Activated CD4-positive, alpha-beta T cell treated with anti-CD3 and anti-CD28 coated beads, Interleukin-2, amount 50 U/mL, for 48 hours (primary cell): ENCODE measurements around the gene LDLRAD2.

Source experiments
- DNase-seq, 2 experiments: peaks; one replicate each; pipeline ENCODE4 v3.0.0-alpha.2; 2020

Gene LDLRAD2

DNA sequence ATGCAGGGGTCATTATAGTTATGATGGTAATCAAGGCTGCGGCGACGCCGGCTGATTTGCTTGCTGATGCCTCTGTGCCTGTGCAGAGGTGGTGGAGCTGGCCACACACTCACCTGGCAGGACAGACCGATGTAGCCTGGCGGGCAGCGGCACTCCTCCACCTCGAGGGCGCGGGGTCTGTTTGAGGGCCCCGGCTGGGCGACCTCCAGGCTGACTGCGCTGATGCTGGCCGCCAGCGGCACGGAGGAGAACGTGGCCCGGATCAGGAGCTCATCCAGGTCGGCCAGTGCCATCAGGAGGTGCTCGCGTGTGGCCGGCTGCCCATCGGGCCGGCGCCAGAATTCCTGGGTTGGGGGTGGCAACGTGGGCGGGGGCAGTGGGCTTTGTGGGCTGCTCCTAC lies 52.7 kb downstream of the LDLRAD2 start:
- DNase-seq = no peak

DNA sequence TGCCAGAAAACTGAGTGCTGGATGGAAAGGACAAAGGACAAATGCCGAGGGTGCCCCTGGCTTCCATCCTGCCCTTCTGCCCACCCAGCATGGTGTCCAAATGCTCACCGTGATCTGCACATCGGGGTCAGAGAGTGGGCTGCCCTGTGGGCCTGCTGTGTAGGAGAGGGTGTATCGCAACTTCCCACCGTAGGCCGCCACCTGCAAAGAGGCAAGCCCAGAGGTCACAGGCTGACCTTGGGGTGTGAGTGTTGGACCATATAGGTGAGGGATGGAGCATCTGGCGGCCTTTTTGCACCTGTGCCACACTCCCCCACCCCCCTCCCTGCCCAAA lies 53.5 kb downstream of the LDLRAD2 start:
- DNase-seq = no peak

DNA sequence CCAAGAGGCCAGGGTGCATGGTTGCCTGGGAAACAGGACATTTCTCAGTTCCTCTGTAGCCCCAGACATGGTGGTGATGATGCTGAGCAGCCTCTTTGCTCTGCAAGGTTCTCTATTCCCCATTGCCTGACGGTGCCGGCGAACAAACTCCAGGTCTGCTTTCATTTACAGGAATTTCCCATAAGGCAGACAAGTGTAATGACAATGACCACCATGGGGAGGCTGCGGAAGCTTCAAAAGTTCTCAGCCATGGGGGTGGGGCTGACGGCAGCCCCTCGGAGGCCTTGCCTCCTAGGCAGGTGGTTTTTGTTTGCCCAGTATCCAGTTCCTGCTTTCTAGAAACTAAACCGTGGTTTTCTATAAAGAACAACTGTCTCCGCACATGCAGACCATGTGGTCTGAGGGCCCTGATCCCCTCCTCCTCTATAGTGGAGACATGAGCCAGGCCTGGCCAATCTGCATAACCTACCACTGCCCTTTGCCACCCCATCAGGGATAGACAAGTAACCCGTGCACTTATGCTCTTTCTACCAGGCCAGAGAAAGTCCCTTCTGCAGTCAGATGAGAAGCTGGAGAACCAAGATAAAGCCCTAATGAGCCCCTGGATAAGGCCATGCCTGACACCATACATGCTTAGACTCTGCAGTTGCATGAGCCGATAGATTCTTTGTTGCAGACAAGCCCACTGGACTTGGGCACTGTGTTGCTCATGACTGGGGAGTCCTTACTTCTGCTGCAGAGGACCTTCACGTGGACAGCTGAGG lies 54.1 kb downstream of the LDLRAD2 start:
- DNase-seq = no peak

DNA sequence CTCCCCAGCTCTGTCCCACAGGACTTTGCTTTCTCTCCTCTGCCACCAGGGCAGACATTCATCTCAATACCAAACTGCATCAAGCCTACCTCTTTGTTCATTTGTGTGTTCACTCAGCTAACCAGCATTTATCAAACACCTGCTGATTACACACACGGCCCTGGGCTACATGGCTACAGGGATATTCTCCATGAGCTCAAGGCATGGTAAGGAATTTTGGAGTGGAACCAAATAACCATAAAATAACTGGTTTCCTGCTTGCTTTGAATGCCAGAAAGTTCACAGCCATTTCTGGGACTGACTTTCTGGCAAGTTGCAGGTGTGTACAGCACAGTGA lies 54.6 kb downstream of the LDLRAD2 start:
- no peak for DNase-seq

DNA sequence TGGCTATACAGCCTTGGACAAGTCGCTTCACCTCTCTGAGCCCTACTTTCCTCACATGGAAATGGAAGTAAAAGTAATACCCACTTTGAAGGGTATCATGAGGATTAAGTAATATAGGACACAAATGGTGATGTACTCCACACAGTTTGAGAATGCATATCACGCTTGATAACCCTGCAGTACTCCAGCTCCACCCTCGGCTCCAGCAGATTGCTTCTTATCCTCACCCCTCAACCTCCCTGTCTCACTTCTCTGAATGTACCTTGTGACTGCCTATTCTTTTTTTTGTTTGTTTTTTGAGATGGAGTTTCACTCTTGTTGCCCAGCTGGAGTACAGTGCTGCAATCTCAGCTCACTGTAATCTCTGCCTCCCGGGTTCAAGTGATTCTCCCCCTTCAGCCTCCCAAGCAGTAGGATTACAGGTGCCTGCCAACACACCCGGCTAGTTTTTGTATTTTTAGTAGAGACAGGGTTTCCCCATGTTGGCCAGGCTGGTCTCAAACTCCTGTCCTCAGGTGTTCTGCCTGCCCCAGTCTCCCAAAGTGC lies 55.5 kb downstream of the LDLRAD2 start:
- no peak for DNase-seq

DNA sequence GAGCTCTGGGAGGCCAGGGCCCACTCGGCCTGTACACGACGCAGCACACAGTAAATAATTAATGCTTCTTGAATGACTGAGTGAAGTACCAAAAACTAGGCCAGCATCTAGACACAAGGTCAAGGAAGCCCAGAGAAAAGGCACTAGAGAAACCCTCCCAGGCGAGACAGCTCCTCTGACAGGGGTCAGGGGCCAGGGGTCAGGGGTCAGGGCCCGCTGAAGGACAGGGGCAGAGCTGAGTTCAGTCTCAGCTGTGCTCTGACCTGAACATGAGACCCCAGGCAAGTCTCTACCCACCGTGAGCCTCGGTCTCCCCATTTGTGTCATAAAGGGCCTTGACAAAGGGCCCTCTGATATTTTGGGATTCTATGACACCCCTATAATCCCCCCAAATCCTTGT lies 56.4 kb downstream of the LDLRAD2 start:
- no peak for DNase-seq

DNA sequence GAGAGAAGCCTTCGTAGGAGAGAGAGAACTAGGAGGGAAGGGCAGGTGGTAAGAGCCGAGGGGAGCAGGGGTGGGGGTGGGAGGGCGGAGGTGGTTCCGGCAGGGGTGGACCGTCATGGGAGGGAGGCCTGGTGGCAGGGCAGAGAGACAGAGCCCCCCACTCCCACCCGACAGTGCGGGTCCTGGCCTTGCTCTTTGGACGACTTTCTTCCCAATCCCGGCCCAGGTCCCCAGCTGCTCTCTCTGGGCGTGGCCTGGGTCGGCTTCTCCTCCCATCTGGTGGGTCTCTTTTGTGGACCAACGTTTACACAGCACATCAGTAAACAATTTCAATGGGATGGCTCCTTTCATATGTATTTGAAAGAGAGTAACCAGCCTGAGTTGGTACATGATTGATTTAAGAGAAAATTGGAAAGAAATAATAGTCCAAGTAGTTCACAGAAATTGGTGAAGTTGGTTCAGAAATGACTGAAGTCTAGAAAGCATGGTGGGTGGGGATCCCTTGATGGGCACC lies 56.9 kb downstream of the LDLRAD2 start:
- no peak for DNase-seq

DNA sequence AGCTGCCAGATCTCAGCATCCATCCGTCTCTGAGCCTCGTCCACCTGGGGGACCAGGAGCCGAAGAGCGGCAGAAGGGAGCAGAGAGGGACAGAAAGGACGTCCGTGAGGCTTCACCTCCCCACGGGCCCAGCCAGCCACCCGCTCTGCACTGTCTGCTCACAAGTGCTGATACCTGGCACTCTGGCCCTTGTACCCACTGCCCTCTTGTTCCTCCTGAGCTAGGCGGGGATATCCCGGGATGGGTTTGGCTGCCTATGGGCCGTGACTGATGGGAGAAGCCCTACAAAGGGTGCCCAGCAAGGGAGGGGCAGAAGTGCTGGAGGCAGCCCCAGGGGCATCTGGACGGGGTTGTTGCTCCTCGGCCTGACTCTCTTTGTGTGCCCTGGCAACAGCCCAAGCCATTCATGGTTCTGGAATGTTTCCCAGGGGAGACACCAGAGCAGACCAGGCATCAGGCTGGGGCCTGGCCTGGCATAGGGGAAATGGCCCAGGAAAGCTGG lies 57.6 kb downstream of the LDLRAD2 start:
- no peak for DNase-seq

DNA sequence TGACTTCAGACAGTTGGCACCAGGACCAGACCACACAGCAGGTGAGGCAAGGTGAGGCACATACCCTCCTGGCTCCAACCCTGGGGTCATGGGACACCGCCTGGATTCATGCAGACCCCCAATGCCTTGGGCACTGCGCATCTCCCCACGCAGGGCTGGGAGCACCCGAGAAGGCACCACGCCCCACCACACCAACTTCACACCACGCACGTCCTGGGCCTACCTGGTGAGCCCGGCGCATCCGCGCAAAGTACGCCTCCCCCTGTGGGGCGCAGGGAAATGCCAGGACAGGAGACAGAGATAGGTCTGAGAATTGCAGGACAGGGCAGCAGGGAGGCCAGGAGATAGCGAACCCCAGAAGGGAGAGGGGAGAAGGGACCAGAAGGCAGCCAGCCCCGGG lies 58.5 kb downstream of the LDLRAD2 start:
- no peak for DNase-seq

DNA sequence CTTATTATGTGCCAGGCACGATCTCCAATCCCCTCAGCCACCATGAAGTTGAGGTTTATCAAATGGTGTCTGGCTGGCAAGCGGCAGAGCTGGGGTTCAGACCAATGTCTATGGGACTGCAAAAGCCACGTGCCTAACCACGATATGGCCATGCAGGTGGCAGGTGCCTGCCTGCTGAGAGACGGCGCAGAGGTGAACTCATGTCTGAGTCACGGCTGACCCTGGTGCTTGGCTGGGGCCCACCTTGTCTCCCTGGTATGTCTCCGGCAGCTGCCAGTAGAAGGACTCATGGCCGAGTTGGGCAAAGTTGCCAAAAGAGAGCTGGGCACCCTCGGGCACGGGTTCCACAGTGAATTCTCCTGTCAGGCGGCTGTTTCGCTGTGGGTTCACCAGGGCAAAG lies 59.9 kb downstream of the LDLRAD2 start:
- no peak for DNase-seq

DNA sequence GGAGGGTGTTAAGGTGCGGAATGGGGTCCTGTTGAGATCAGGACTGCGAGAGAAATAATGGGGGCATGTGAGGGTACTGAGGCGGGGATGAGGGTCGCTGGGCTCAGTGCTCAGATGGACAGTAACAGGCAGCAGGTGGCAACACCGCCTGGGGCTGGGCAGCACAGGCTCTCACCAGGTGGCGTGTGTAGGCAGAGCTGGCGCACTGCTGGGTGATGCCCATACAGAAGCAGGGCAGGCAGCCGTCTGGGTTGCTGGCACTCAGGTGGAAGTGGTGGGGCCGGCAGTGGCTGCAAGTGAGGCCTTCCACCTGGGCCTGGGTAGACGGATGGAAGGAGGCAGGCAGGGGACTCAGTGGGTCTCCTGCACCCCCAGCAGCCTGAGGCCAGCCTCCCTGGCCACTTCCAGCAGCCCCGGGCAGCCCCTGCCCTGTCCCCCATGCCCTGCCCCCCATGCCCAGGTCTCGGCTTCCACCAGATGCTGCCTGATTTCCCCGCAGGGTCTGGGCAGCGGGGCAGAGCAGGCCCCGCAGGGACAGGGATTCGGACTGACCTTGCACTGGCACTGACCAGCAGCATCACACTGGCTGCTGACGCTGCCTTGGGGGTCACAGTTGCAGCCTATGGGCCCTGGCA lies 60.5 kb downstream of the LDLRAD2 start:
- DNase-seq = no peak

DNA sequence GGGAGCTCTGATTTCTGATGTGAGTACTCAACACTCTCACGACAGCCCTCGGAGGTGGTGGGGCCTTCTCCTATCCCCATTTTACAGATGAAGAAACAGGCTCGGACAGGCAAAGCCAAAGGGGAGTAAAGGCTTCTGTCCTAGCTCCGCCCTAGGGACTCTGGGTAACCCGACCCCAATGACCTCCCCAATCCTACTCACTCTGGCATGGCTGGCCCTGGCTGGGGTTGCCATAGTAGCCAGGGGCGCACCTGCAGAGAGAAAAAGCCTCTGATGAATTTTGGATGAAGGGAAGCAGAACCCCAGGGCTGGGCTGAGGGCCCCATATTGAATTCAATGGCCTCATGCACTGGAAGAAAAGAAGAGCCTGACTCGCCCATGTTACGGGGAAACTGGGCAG lies 61.1 kb downstream of the LDLRAD2 start:
- no peak for DNase-seq

DNA sequence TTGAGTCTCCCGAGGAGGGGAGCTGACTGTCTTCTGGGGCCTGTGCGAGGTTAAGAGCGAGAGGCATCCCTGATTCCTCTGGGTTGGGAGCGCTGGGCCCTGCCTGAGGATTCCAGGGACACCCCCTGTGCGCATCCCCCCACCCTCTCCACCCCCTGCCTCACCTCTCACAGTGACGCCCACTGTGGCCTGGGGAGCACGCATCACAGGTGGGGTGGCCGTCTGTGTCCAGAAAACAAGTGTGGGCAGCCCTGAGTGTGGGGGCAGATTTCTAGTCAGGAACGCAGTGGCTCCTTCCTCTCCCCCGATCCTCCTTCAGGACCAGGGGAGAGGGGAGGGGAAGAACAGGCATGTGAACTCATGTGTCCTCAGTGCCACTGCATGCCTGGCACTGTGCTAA lies 61.7 kb downstream of the LDLRAD2 start:
- no peak for DNase-seq

DNA sequence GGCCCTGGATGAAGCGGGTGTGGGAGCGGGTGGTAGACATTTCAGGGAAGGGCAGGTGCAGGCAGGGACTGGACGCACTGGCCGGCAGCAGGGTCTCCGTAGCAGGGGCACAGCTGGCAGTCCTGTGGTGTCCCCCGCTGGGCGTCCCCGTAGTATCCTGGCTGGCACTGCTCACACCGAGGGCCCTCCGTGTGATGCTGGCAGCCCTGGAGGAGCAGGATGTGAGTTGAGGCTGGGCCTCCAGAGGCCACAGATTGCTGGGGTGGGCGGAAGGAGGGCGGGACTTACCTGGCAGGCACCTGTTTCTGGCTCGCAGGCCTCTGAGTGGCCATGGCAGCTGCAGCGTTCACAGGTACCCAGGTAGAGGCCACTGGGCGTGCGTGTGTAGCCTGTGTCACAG lies 62.3 kb downstream of the LDLRAD2 start:
- no peak for DNase-seq
